ENCODE results near the gene THOC7. TPM values are rescaled to one million over a fixed set of nuclear protein-coding genes. Genes with fewer than 3 reads are reported as not detected.

The THOC7 gene
- total RNA-seq, 1 experiment from 2014 or later: 41.8 TPM

- H3F3A ChIP-seq (ENCODE audit: low read length, unreplicated experiment): no peaks in the 10 kb centered on the region
- H3K9me2 ChIP-seq (replicated peaks; ENCODE audit: low read length): no peaks in the 10 kb centered on the region
- DNase-seq (no peak), ATAC-seq (no peak)
- no peaks in the 10 kb centered on the region for H4K20me1 ChIP-seq (ENCODE audit: low read length)
- no peak overlapping the region for H3K4me3 ChIP-seq (ENCODE audit: low read length)
- H3K79me2 ChIP-seq (ENCODE audit: low read length): no peaks in the 10 kb centered on the region
- no peak overlapping the region for H2AFZ ChIP-seq (ENCODE audit: low read length)
- TF ChIP-seq EZH2phosphoT487 (IDR thresholded peaks at IDR 0.05; ENCODE audit: borderline replicate concordance, low read length) (no peak), EZH2 (IDR thresholded peaks at IDR 0.05; ENCODE audit: low read length, unreplicated experiment) (no peak), CTCF (conservative IDR thresholded peaks at IDR 0.05; ENCODE audit: low read depth, low read length) (no peak)
- ChIA-PET CTCF (no interaction called here), POLR2A (ENCODE audit: unreplicated experiment) (no interaction called here)
- H3K9ac ChIP-seq (ENCODE audit: low read length): no peak overlapping the region
- no peak overlapping the region for H3K27ac ChIP-seq (ENCODE audit: low read length)
- intact Hi-C loops (cut with micrococcal nuclease): no loop called here
- no peaks in the 10 kb centered on the region for H3K4me1 ChIP-seq (ENCODE audit: insufficient read depth, low read length)
- no peaks in the 10 kb centered on the region for H3K9me3 ChIP-seq (ENCODE audit: low read length)
- no TSS peak for BruUV-seq (replicated peaks)
- no peaks in the 10 kb centered on the region for H3K36me3 ChIP-seq (ENCODE audit: low read depth, low read length)
- H3K27me3 ChIP-seq (ENCODE audit: low read length): no peaks in the 10 kb centered on the region
- H3K4me2 ChIP-seq (ENCODE audit: low read length): no peak overlapping the region
Observed at GRCh38 chr3:63849175-63849574, 14.4 kb downstream of the THOC7 start.

GRCh38 chr3:63847718-63848450 lies 15.7 kb downstream of the THOC7 start:
- Histone ChIP-seq H3K4me2 (ENCODE audit: low read length) (no peak overlapping the region), H3K27me3 (ENCODE audit: low read length) (no peaks in the 10 kb centered on the region), H3K9ac (ENCODE audit: low read length) (no peak overlapping the region), H3K4me3 (ENCODE audit: low read length) (no peak overlapping the region), H3F3A (ENCODE audit: low read length, unreplicated experiment) (no peaks in the 10 kb centered on the region), H3K4me1 (ENCODE audit: insufficient read depth, low read length) (no peaks in the 10 kb centered on the region), H3K9me3 (ENCODE audit: low read length) (no peaks in the 10 kb centered on the region), H3K36me3 (ENCODE audit: low read depth, low read length) (no peaks in the 10 kb centered on the region), H3K79me2 (ENCODE audit: low read length) (no peaks in the 10 kb centered on the region), H3K27ac (ENCODE audit: low read length) (no peak overlapping the region), H2AFZ (ENCODE audit: low read length) (no peak overlapping the region), H3K9me2 (replicated peaks; ENCODE audit: low read length) (no peaks in the 10 kb centered on the region), H4K20me1 (ENCODE audit: low read length) (no peaks in the 10 kb centered on the region)
- DNase-seq (peak; percentile 58), ATAC-seq (no peak)
- intact Hi-C loops (cut with micrococcal nuclease): no loop called here
- BruUV-seq (replicated peaks): no TSS peak
- ChIA-PET POLR2A (ENCODE audit: unreplicated experiment) (no interaction called here), CTCF (no interaction called here)
- TF ChIP-seq CTCF (conservative IDR thresholded peaks at IDR 0.05; ENCODE audit: low read depth, low read length): no peak
- TF ChIP-seq EZH2phosphoT487 (IDR thresholded peaks at IDR 0.05; ENCODE audit: borderline replicate concordance, low read length): no peak
- no peak for TF ChIP-seq EZH2 (IDR thresholded peaks at IDR 0.05; ENCODE audit: low read length, unreplicated experiment)

- no peaks in the 10 kb centered on the region for H3F3A ChIP-seq (ENCODE audit: low read length, unreplicated experiment)
- no peak overlapping the region for H3K9ac ChIP-seq (ENCODE audit: low read length)
- no peaks in the 10 kb centered on the region for H3K27me3 ChIP-seq (ENCODE audit: low read length)
- BruUV-seq (replicated peaks): no TSS peak
- intact Hi-C loops (cut with micrococcal nuclease): no loop called here
- no peaks in the 10 kb centered on the region for H3K79me2 ChIP-seq (ENCODE audit: low read length)
- H3K4me3 ChIP-seq (ENCODE audit: low read length): no peak overlapping the region
- POLR2A ChIA-PET (ENCODE audit: unreplicated experiment): no interaction called here
- H3K36me3 ChIP-seq (ENCODE audit: low read depth, low read length): no peaks in the 10 kb centered on the region
- H4K20me1 ChIP-seq (ENCODE audit: low read length): no peaks in the 10 kb centered on the region
- TF ChIP-seq EZH2phosphoT487 (IDR thresholded peaks at IDR 0.05; ENCODE audit: borderline replicate concordance, low read length) (no peak), EZH2 (IDR thresholded peaks at IDR 0.05; ENCODE audit: low read length, unreplicated experiment) (no peak), CTCF (conservative IDR thresholded peaks at IDR 0.05; ENCODE audit: low read depth, low read length) (no peak)
- DNase-seq: no peak
- H2AFZ ChIP-seq (ENCODE audit: low read length): no peak overlapping the region
- no peak overlapping the region for H3K4me2 ChIP-seq (ENCODE audit: low read length)
- H3K27ac ChIP-seq (ENCODE audit: low read length): no peak overlapping the region
- no peaks in the 10 kb centered on the region for H3K9me3 ChIP-seq (ENCODE audit: low read length)
- no peaks in the 10 kb centered on the region for H3K4me1 ChIP-seq (ENCODE audit: insufficient read depth, low read length)
- ATAC-seq: no peak
- CTCF ChIA-PET: no interaction called here
- H3K9me2 ChIP-seq (replicated peaks; ENCODE audit: low read length): no peaks in the 10 kb centered on the region
Observed at GRCh38 chr3:63845215-63845614, 18.4 kb downstream of the THOC7 start.

All from PC-3 (cell line).